MM.1S (cell line): ENCODE data around the gene UBE3A.

ENCODE experiments used
- DNase-seq: peaks from one replicate; pipeline ENCODE4 v3.0.0-alpha.2; 2015
- H2AFZ ChIP-seq: fragments of 300-600 bp; sonication (generic); 2 replicates; pipeline ENCODE4 v1.6.0; 2016; ENCODE audit warnings: antibody characterized with exemption, low read length
- H3F3A ChIP-seq: fragments of 300-600 bp; sonication (generic); 2 replicates; pipeline ENCODE4 v1.6.1; 2016; ENCODE audit warnings: mild to moderate bottlenecking, antibody characterized with exemption, low read length, moderate library complexity, mixed read lengths; ENCODE audit not compliant: insufficient read depth
- H3K27ac ChIP-seq: fragments of 300-600 bp; sonication (generic); 2 replicates; pipeline ENCODE4 v1.5.1; 2016; ENCODE audit warnings: mild to moderate bottlenecking, low read length
- H3K27me3 ChIP-seq: fragments of 300-600 bp; sonication (generic); replicated peaks from 2 replicates; pipeline ENCODE4 v1.6.0; 2016; ENCODE audit warnings: low read length; ENCODE audit not compliant: insufficient read depth
- H3K36me3 ChIP-seq: fragments of 300-600 bp; sonication (generic); replicated peaks from 2 replicates; pipeline ENCODE4 v1.6.1; 2016; ENCODE audit warnings: mild to moderate bottlenecking, low read length, mixed read lengths; ENCODE audit not compliant: insufficient read depth
- H3K4me1 ChIP-seq: fragments of 300-600 bp; sonication (generic); 2 replicates; pipeline ENCODE4 v1.6.1; 2016; ENCODE audit warnings: low read length, mixed read lengths
- H3K4me2 ChIP-seq: fragments of 300-600 bp; sonication (generic); 2 replicates; pipeline ENCODE4 v1.6.0; 2016; ENCODE audit warnings: low read depth, low read length
- H3K4me3 ChIP-seq: fragments of 300-600 bp; sonication (generic); 2 replicates; pipeline ENCODE4 v1.5.1; 2016; ENCODE audit warnings: low read length, mixed read lengths
- H3K79me2 ChIP-seq: fragments of 300-600 bp; sonication (generic); 2 replicates; pipeline ENCODE4 v1.6.1; 2016; ENCODE audit warnings: mixed run types, low read length, mixed read lengths
- H3K9ac ChIP-seq: fragments of 300-600 bp; sonication (generic); 2 replicates; pipeline ENCODE4 v1.6.1; 2016; ENCODE audit warnings: low read length, mixed read lengths
- H3K9me2 ChIP-seq: fragments of 300-600 bp; sonication (generic); replicated peaks from 2 replicates; pipeline ENCODE4 v1.6.1; 2016; ENCODE audit warnings: mild to moderate bottlenecking, low read length, mixed read lengths; ENCODE audit not compliant: insufficient read depth
- H3K9me3 ChIP-seq: fragments of 300-600 bp; sonication (generic); replicated peaks from 2 replicates; pipeline ENCODE4 v1.6.1; 2016; ENCODE audit warnings: mild to moderate bottlenecking, low read length, mixed read lengths; ENCODE audit not compliant: insufficient read depth
- H4K20me1 ChIP-seq: fragments of 300-600 bp; sonication (generic); 2 replicates; pipeline ENCODE4 v1.6.1; 2016; ENCODE audit warnings: mild to moderate bottlenecking, low read length, moderate library complexity, mixed read lengths; ENCODE audit not compliant: insufficient read depth
- CTCF ChIP-seq: fragments of 300-600 bp; sonication (generic); IDR thresholded peaks from 2 replicates; pipeline ENCODE4 v1.5.1; 2016; ENCODE audit warnings: antibody characterized with exemption, low read length, mixed read lengths
- EZH2 ChIP-seq: fragments of 300-600 bp; sonication (generic); optimal IDR thresholded peaks from 2 replicates; pipeline ENCODE3; 2017; ENCODE audit warnings: low read depth, mild to moderate bottlenecking, antibody characterized with exemption, low read length, mixed read lengths
- EZH2phosphoT487 ChIP-seq: fragments of 300-600 bp; sonication (generic); IDR thresholded peaks from 2 replicates; pipeline ENCODE4 v1.6.1; 2018; ENCODE audit warnings: antibody characterized with exemption, low read length

UBE3A gene

GRCh38 chr15:25465835-25466234, 27.0 kb upstream of the UBE3A start:
- no peaks in the 10 kb centered on the region for H3K79me2 ChIP-seq
- no peak for DNase-seq

DNA sequence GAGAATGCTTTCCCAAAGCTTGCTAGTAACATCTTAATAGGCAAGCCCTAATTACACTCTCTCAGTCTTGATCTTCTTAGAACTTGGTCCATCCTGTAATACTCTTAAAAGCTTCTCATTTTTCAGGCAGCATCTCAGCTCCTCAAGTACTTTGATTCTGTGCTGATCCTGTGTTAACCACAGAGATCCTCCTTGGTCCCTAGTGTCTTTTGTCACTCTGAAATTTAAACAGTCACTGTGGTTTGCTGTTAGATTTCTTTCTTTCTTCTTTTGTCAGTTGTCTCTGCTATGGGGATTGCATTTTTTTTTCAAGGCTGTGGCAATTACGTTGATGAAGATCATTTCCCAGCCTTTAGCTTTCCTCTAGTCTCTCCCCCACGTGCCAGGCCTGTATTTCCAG, 26.0 kb upstream of the UBE3A start:
- no peaks in the 10 kb centered on the region for H3K9me3 ChIP-seq
- H3K27me3 ChIP-seq: no peaks in the 10 kb centered on the region
- H2AFZ ChIP-seq: no peak overlapping the region
- no peaks in the 10 kb centered on the region for H3K9me2 ChIP-seq
- no peak for DNase-seq
- no peaks in the 10 kb centered on the region for H3K79me2 ChIP-seq
- no peaks in the 10 kb centered on the region for H3K36me3 ChIP-seq
- no peaks in the 10 kb centered on the region for H3F3A ChIP-seq
- H4K20me1 ChIP-seq: no peaks in the 10 kb centered on the region
- no peak overlapping the region for H3K9ac ChIP-seq
- no peak overlapping the region for H3K27ac ChIP-seq
- TF ChIP-seq EZH2 (no peak), EZH2phosphoT487 (no peak), CTCF (no peak)
- H3K4me2 ChIP-seq: no peak overlapping the region
- no peaks in the 10 kb centered on the region for H3K4me1 ChIP-seq
- H3K4me3 ChIP-seq: no peak overlapping the region

More at GRCh38 chr15:25465835-25466234, 27.0 kb upstream of the UBE3A start:
- Histone ChIP-seq H3K4me2 (no peak overlapping the region), H3F3A (no peaks in the 10 kb centered on the region), H3K4me1 (no peaks in the 10 kb centered on the region), H3K9ac (no peak overlapping the region), H3K9me3 (no peaks in the 10 kb centered on the region), H3K4me3 (no peak overlapping the region), H3K27me3 (no peaks in the 10 kb centered on the region), H3K9me2 (no peaks in the 10 kb centered on the region), H3K27ac (no peak overlapping the region), H3K36me3 (no peaks in the 10 kb centered on the region), H2AFZ (no peak overlapping the region), H4K20me1 (no peaks in the 10 kb centered on the region)
- no peak for TF ChIP-seq EZH2

DNA sequence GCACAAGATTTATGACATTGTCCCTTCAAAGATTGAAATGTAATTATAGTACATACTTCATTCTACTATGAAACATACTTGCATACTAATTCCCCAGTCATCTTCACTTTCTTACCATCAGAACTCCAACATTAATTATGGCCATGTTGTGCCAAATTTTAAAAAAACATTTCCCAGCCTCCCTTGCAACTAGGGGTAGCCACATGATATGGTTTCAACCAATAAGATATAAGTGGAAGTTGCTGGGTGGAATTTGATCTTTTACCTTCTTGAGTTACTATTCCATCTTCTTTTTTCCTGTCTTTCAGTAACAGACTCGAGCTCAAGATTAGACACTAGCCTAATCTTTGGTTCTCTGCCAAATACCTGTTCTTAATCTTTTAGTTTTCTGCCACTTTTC, 25.6 kb upstream of the UBE3A start:
- Histone ChIP-seq H3K9me3 (no peaks in the 10 kb centered on the region), H3K9ac (no peak overlapping the region), H3K4me3 (no peak overlapping the region), H3K27me3 (no peaks in the 10 kb centered on the region), H3K36me3 (no peaks in the 10 kb centered on the region), H3K4me1 (no peaks in the 10 kb centered on the region), H3F3A (no peaks in the 10 kb centered on the region), H2AFZ (no peak overlapping the region), H3K9me2 (no peaks in the 10 kb centered on the region), H3K4me2 (no peak overlapping the region), H3K27ac (no peak overlapping the region), H3K79me2 (no peaks in the 10 kb centered on the region), H4K20me1 (no peaks in the 10 kb centered on the region)
- no peak for DNase-seq
- TF ChIP-seq CTCF (no peak), EZH2phosphoT487 (no peak), EZH2 (no peak)

DNA sequence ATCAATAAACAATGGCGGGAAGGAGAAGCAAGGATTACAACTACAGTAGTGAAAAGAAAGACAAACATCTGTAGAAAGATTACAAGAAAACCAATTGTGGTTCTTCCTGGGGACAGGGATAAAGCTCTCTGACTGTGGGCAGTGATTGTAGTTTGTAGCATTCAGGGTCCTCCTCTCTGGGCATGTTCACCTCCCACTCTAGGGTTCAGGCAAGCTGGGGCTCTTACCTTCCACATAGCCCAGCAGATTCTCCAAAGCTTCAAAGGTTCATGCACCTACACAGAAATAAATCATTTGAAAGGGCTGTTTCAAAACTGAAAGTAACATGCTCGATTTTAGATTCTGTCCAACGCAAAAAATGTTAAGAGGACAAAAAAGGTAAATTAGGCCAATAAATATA, 17.4 kb upstream of the UBE3A start:
- peak overlapping the region; percentile 22 for H2AFZ ChIP-seq
- no peaks in the 10 kb centered on the region for H3K9me2 ChIP-seq
- H3K4me3 ChIP-seq: peak overlapping the region; percentile 38; the same call in 1 of the 2 replicates
- no peaks in the 10 kb centered on the region for H3K36me3 ChIP-seq
- no peak overlapping the region for H3K9ac ChIP-seq
- no peaks in the 10 kb centered on the region for H3K27me3 ChIP-seq
- peak overlapping the region; percentile 51 for H3K4me2 ChIP-seq
- H4K20me1 ChIP-seq: no peaks in the 10 kb centered on the region
- H3K27ac ChIP-seq: no peak overlapping the region
- no peaks in the 10 kb centered on the region for H3K9me3 ChIP-seq
- no peaks in the 10 kb centered on the region for H3K4me1 ChIP-seq
- H3F3A ChIP-seq: no peaks in the 10 kb centered on the region
- DNase-seq: peak; percentile 38
- H3K79me2 ChIP-seq: no peaks in the 10 kb centered on the region
- TF ChIP-seq EZH2 (no peak), CTCF (no peak), EZH2phosphoT487 (no peak)
